Measurements from ENCODE around the gene SLC4A1.
A peak's percentile ranks its signal among the peaks of the same experiment; 100 is the strongest.

The SLC4A1 gene

DNA sequence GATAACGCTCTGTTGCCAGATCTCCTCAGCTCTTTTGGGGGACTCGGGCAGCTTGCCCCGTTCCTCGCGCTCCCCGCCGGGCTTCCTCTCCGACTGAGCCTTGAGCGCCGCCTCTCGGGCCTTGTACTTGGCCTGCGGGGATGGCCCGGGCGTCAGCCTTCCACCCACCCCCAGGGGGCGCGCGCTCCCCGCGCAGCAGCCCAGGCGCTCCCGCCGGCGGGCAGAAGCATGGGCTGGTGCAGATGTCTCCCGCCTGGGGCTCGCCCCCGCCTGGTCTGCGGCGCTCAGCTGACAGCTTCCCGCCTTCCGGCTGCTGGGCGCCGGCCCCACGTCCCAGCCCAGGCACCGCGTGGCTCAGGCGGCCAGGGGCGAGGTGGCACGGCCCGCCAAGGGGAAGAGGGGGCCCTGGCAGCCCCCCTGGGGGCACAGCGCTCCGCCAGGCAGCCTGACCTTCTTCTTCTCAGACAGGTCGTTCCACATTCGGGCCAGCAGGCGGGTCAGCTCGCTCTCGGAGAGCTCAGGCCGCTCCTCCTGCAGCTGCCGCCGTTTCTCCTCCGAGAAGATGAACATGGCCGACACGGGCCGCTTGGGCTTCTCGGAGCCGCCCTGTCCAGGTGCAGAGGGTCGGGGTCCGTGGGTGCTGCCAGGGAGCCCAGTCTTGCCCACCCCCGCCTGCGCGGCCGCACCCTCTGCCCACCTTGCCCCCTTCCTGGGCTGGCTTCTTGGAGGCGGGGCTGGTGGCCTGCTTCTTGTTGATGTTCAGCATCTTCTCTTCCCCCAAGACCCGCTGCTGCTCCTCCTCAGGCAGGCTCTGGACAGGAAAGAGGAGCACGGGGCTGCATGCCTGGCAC, 57.4 kb downstream of the SLC4A1 start:
- peak; percentile 38; the same call in 1 of the 2 replicates for TF ChIP-seq RAD21 (IDR thresholded peaks at IDR 0.05; ENCODE audit: low read depth)
- no peak for TF ChIP-seq YY1 (IDR thresholded peaks at IDR 0.05; ENCODE audit: low read depth)

GRCh38 chr17:44209786-44210341, 58.1 kb downstream of the SLC4A1 start:
- no peak for TF ChIP-seq NFIC (IDR thresholded peaks at IDR 0.05)
- no peak for TF ChIP-seq EGR1 (IDR thresholded peaks at IDR 0.05)
- TF ChIP-seq ZBTB7A (IDR thresholded peaks at IDR 0.05; ENCODE audit: low read depth) = no peak
- no peak for TF ChIP-seq EP300 (IDR thresholded peaks at IDR 0.05; ENCODE audit: borderline replicate concordance)
- no peak for TF ChIP-seq RAD21 (IDR thresholded peaks at IDR 0.05; ENCODE audit: low read depth)
- TF ChIP-seq TAF1 (IDR thresholded peaks at IDR 0.05; ENCODE audit: low read depth) = no peak
- TF ChIP-seq CREB1 (IDR thresholded peaks at IDR 0.05; ENCODE audit: low read depth) = no peak
- no peak for TF ChIP-seq CEBPB (IDR thresholded peaks at IDR 0.05)
- TF ChIP-seq TCF12 (IDR thresholded peaks at IDR 0.05; ENCODE audit: low read depth) = no peak
- no peak for TF ChIP-seq REST (IDR thresholded peaks at IDR 0.05; ENCODE audit: low read depth)
- TF ChIP-seq TEAD4 (IDR thresholded peaks at IDR 0.05) = no peak
- TF ChIP-seq, protein P1, sequence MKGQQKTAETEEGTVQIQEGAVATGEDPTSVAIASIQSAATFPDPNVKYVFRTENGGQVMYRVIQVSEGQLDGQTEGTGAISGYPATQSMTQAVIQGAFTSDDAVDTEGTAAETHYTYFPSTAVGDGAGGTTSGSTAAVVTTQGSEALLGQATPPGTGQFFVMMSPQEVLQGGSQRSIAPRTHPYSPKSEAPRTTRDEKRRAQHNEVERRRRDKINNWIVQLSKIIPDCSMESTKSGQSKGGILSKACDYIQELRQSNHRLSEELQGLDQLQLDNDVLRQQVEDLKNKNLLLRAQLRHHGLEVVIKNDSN (IDR thresholded peaks at IDR 0.05) = no peak
- TF ChIP-seq YY1 (IDR thresholded peaks at IDR 0.05; ENCODE audit: low read depth) = no peak
- TF ChIP-seq, protein P2, sequence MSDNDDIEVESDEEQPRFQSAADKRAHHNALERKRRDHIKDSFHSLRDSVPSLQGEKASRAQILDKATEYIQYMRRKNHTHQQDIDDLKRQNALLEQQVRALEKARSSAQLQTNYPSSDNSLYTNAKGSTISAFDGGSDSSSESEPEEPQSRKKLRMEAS (IDR thresholded peaks at IDR 0.05) = no peak

GRCh38 chr17:44207743-44208142, 60.2 kb downstream of the SLC4A1 start:
- no peak for TF ChIP-seq CREB1 (IDR thresholded peaks at IDR 0.05; ENCODE audit: low read depth)
- TF ChIP-seq NFIC (IDR thresholded peaks at IDR 0.05) = no peak
- no peak for TF ChIP-seq EP300 (IDR thresholded peaks at IDR 0.05; ENCODE audit: borderline replicate concordance)
- TF ChIP-seq, protein P1 (IDR thresholded peaks at IDR 0.05) = no peak
- no peak for TF ChIP-seq EGR1 (IDR thresholded peaks at IDR 0.05)
- no peak for TF ChIP-seq REST (IDR thresholded peaks at IDR 0.05; ENCODE audit: low read depth)
- TF ChIP-seq CEBPB (IDR thresholded peaks at IDR 0.05) = no peak
- TF ChIP-seq ZBTB7A (IDR thresholded peaks at IDR 0.05; ENCODE audit: low read depth) = no peak
- TF ChIP-seq TCF12 (IDR thresholded peaks at IDR 0.05; ENCODE audit: low read depth) = no peak
- no peak for TF ChIP-seq RAD21 (IDR thresholded peaks at IDR 0.05; ENCODE audit: low read depth)
- no peak for TF ChIP-seq YY1 (IDR thresholded peaks at IDR 0.05; ENCODE audit: low read depth)
- no peak for TF ChIP-seq TAF1 (IDR thresholded peaks at IDR 0.05; ENCODE audit: low read depth)

GRCh38 chr17:44207319-44207718, 60.6 kb downstream of the SLC4A1 start:
- TF ChIP-seq CREB1 (IDR thresholded peaks at IDR 0.05; ENCODE audit: low read depth) (no peak), EGR1 (IDR thresholded peaks at IDR 0.05) (no peak), FOXM1 (IDR thresholded peaks at IDR 0.05; ENCODE audit: borderline replicate concordance, low read depth) (no peak), TAF1 (IDR thresholded peaks at IDR 0.05; ENCODE audit: low read depth) (no peak), REST (IDR thresholded peaks at IDR 0.05; ENCODE audit: low read depth) (no peak), TEAD4 (IDR thresholded peaks at IDR 0.05) (no peak), CEBPB (IDR thresholded peaks at IDR 0.05) (no peak), NFIC (IDR thresholded peaks at IDR 0.05) (no peak), RAD21 (IDR thresholded peaks at IDR 0.05; ENCODE audit: low read depth) (no peak), TCF12 (IDR thresholded peaks at IDR 0.05; ENCODE audit: low read depth) (no peak), EP300 (IDR thresholded peaks at IDR 0.05; ENCODE audit: borderline replicate concordance) (no peak)
- TF ChIP-seq, protein P1 (IDR thresholded peaks at IDR 0.05) = no peak
